GM23338 (cell line): ENCODE results near the gene JAM3. TPM values are rescaled to one million over a fixed set of nuclear protein-coding genes. Genes with fewer than 3 reads are reported as not detected.
"Not testable (repeated sequence)": the region's sequence is repeated elsewhere in the genome, so short reads cannot be mapped to it uniquely, and the experiment has no call there.

Experiments used
- ATAC-seq: fragments of 200-7000 bp; cut with Tn5 transposase; 3 replicates; pipeline ENCODE4 v1.9.1; 2020
- DNase-seq: peaks from one replicate; pipeline ENCODE4 v3.0.0-alpha.2; 2015; ENCODE audit warnings: low spot score
- H2AFZ ChIP-seq: fragments of 200-600 bp; sonication (generic); 2 replicates; pipeline ENCODE4 v1.8.0; 2016; ENCODE audit warnings: antibody characterized with exemption, mild to moderate bottlenecking, moderate library complexity
- H3F3A ChIP-seq: fragments of 200-600 bp; sonication (generic); replicated peaks from 2 replicates; pipeline ENCODE4 v1.8.0; 2017; ENCODE audit warnings: antibody characterized with exemption, mixed run types, low read depth
- H3K27ac ChIP-seq: fragments of 200-600 bp; sonication (generic); 2 replicates; pipeline ENCODE4 v1.6.1; 2016; ENCODE audit warnings: low read depth
- H3K27me3 ChIP-seq: fragments of 200-600 bp; sonication (generic); 2 replicates; pipeline ENCODE4 v1.8.0; 2016; ENCODE audit warnings: mild to moderate bottlenecking, mixed run types, moderate library complexity; ENCODE audit not compliant: insufficient read depth
- H3K36me3 ChIP-seq: fragments of 200-600 bp; sonication (generic); 2 replicates; pipeline ENCODE4 v1.8.0; 2016; ENCODE audit warnings: mild to moderate bottlenecking; ENCODE audit not compliant: insufficient read depth
- H3K4me1 ChIP-seq: fragments of 200-600 bp; sonication (generic); 2 replicates; pipeline ENCODE4 v1.8.0; 2016; ENCODE audit warnings: mild to moderate bottlenecking, moderate library complexity; ENCODE audit not compliant: insufficient read depth
- H3K4me2 ChIP-seq: fragments of 200-600 bp; sonication (generic); 2 replicates; pipeline ENCODE4 v1.7.1; 2017; ENCODE audit warnings: mixed run types
- H3K4me3 ChIP-seq: fragments of 200-600 bp; sonication (generic); 2 replicates; pipeline ENCODE4 v1.6.1; 2016; ENCODE audit warnings: mixed run types
- H3K79me2 ChIP-seq: fragments of 200-600 bp; sonication (generic); replicated peaks from 2 replicates; pipeline ENCODE4 v1.8.0; 2017; ENCODE audit warnings: mild to moderate bottlenecking; ENCODE audit not compliant: insufficient read depth
- H3K9me2 ChIP-seq: fragments of 200-600 bp; sonication (generic); 2 replicates; pipeline ENCODE4 v1.8.0; 2017; ENCODE audit not compliant: insufficient read depth
- H4K20me1 ChIP-seq: fragments of 200-600 bp; sonication (generic); replicated peaks from 2 replicates; pipeline ENCODE4 v1.8.0; 2017; ENCODE audit warnings: mild to moderate bottlenecking; ENCODE audit not compliant: insufficient read depth
- H3K27ac Mint-ChIP-seq: 2 replicates; pipeline ENCODE4 v1.8.0; 2020; ENCODE audit warnings: inconsistent platforms, mild to moderate bottlenecking, moderate library complexity, mixed read lengths
- H3K27me3 Mint-ChIP-seq: 3 replicates; pipeline ENCODE4 v1.8.0; 2022; ENCODE audit warnings: low read depth, mild to moderate bottlenecking, moderate library complexity, mixed read lengths, inconsistent platforms; ENCODE audit not compliant: insufficient read depth, poor library complexity
- H3K36me3 Mint-ChIP-seq: 3 replicates; pipeline ENCODE4 v1.8.0; 2021; ENCODE audit warnings: low read depth, mild to moderate bottlenecking, inconsistent platforms, moderate library complexity, mixed read lengths
- H3K4me1 Mint-ChIP-seq: 3 replicates; pipeline ENCODE4 v1.8.0; 2020; ENCODE audit warnings: mild to moderate bottlenecking, inconsistent platforms, mixed read lengths
- H3K4me3 Mint-ChIP-seq: 3 replicates; pipeline ENCODE4 v1.8.0; 2021; ENCODE audit warnings: moderate library complexity, mild to moderate bottlenecking, inconsistent platforms, mixed read lengths
- H3K9me3 Mint-ChIP-seq: 3 replicates; pipeline ENCODE4 v1.8.0; 2020; ENCODE audit warnings: moderate library complexity, mild to moderate bottlenecking, inconsistent platforms, mixed read lengths
- CREB1 ChIP-seq: fragments of 250-450 bp; sonication (Bioruptor Pico); IDR thresholded peaks from 2 replicates; pipeline ENCODE4 v1.5.0; 2020; ENCODE audit warnings: low read depth, mild to moderate bottlenecking, moderate library complexity
- CTCF ChIP-seq, 2 experiments: fragments of 200-600 bp in 1 of 2; sonication (generic) in 1 of 2; conservative IDR thresholded peaks; 2 replicates each; pipeline versions ENCODE4 v1.5.1 to v1.6.1; 2016 to 2017; ENCODE audit warnings: antibody characterized with exemption in 2 of 2, low read depth in 2 of 2, mild to moderate bottlenecking in 2 of 2, moderate library complexity in 1 of 2
- ETS1 ChIP-seq: IDR thresholded peaks from 2 replicates; pipeline ENCODE4 v1.6.1; 2016; ENCODE audit warnings: antibody characterized with exemption
- EZH2 ChIP-seq: fragments of 200-600 bp; sonication (generic); IDR thresholded peaks from one replicate; pipeline ENCODE4 v1.8.0; 2017; ENCODE audit warnings: antibody characterized with exemption, mild to moderate bottlenecking, low read depth; ENCODE audit not compliant: unreplicated experiment
- EZH2phosphoT487 ChIP-seq: fragments of 200-600 bp; sonication (generic); IDR thresholded peaks from one replicate; pipeline ENCODE4 v1.8.1; 2018; ENCODE audit warnings: antibody characterized with exemption; ENCODE audit not compliant: unreplicated experiment
- JUNB ChIP-seq: IDR thresholded peaks from one replicate; pipeline ENCODE4 v1.6.1; 2016; ENCODE audit warnings: antibody characterized with exemption; ENCODE audit not compliant: unreplicated experiment
- NANOG ChIP-seq: IDR thresholded peaks from 2 replicates; pipeline ENCODE4 v1.6.1; 2016; ENCODE audit warnings: antibody characterized with exemption, borderline replicate concordance
- POLR2AphosphoS5 ChIP-seq: IDR thresholded peaks from 2 replicates; pipeline ENCODE4 v1.6.1; 2016; ENCODE audit warnings: antibody characterized with exemption, low read depth
- STAT1 ChIP-seq: IDR thresholded peaks from one replicate; pipeline ENCODE4 v1.6.1; 2016; ENCODE audit warnings: antibody characterized with exemption; ENCODE audit not compliant: unreplicated experiment
- ZNF114 ChIP-seq: fragments of 250-450 bp; sonication (Bioruptor Pico); IDR thresholded peaks from 2 replicates; pipeline ENCODE4 v1.5.0; 2020; ENCODE audit warnings: mild to moderate bottlenecking, moderate library complexity
- ZNF331 ChIP-seq: fragments of 250-450 bp; sonication (Bioruptor Pico); IDR thresholded peaks from 2 replicates; pipeline ENCODE4 v1.5.0; 2020; ENCODE audit warnings: low read depth, mild to moderate bottlenecking, moderate library complexity
- ZNF462 ChIP-seq: fragments of 250-450 bp; sonication (Bioruptor Pico); IDR thresholded peaks from 2 replicates; pipeline ENCODE4 v1.5.0; 2020; ENCODE audit warnings: mild to moderate bottlenecking, moderate library complexity
- polyA plus RNA-seq: library from polyadenylated mRNA; unstranded; fragments of >200 nt; fragmentation: Nextera tagmentation; extraction: Ambion mirVana; gene quantifications from 2 replicates; pipeline ENCODE4 v1.2.1, GENCODE V29; 2016
- total RNA-seq: library from RNA; depleted of rRNA; stranded (reverse); fragments of >200 nt; shearing (Covaris generic); gene quantifications from 2 replicates; pipeline ENCODE4 v1.2.3, GENCODE V29; 2014

Gene JAM3
- total and polyA plus RNA-seq, 2 experiments from 2014 or later = 14.1 to 41.5 TPM

GRCh38 chr11:134079317-134079716, 10.4 kb downstream of the JAM3 start (continued):
- TF ChIP-seq EZH2phosphoT487 = no peak
- no peak for TF ChIP-seq CREB1 (CRISPR knock-in tag)
- TF ChIP-seq STAT1 = no peak
- TF ChIP-seq ZNF114 (CRISPR knock-in tag) = no peak

- H3K4me3 Mint-ChIP-seq, H3K4me2 ChIP-seq, H3K27me3 Mint-ChIP-seq, H4K20me1 ChIP-seq, H3K36me3 ChIP-seq, H3K9me2 ChIP-seq, H3K27ac Mint-ChIP-seq, H3F3A ChIP-seq, ATAC-seq, DNase-seq, H3K4me3 ChIP-seq, H3K27me3 ChIP-seq, H3K27ac ChIP-seq, H3K4me1 ChIP-seq, H2AFZ ChIP-seq: not testable (repeated sequence)
- peaks cover 13% of the 10 kb centered on the region for H3K4me1 Mint-ChIP-seq
- H3K36me3 Mint-ChIP-seq = peaks cover 33% of the 10 kb centered on the region
- peaks cover 77% of the 10 kb centered on the region for H3K79me2 ChIP-seq
- H3K9me3 Mint-ChIP-seq = peaks cover 25% of the 10 kb centered on the region
These were observed 12.4 kb downstream of the JAM3 start for GRCh38 chr11:134081258-134081657.

- H3K4me1 ChIP-seq = peaks cover 3% of the 10 kb centered on the region; the same call in 1 of the 2 replicates
- no peaks in the 10 kb centered on the region for H3K27me3 Mint-ChIP-seq
- no peaks in the 10 kb centered on the region for H3K27me3 ChIP-seq
- no peak overlapping the region for H3K4me3 Mint-ChIP-seq
- H3K4me1 Mint-ChIP-seq = peaks cover 13% of the 10 kb centered on the region
- 0 out of 2 replicates have a peak, but pooled peaks cover 3% of the 10 kb centered on the region for H3K36me3 ChIP-seq
- no peak for ATAC-seq
- 0 out of 2 replicates have a peak, but pooled peaks cover 7% of the 10 kb centered on the region for H4K20me1 ChIP-seq
- no peaks in the 10 kb centered on the region for H3K9me2 ChIP-seq
- no peak overlapping the region; the same call in 1 of the 2 replicates for H3K27ac Mint-ChIP-seq
- DNase-seq = no peak
- peaks cover 33% of the 10 kb centered on the region for H3K36me3 Mint-ChIP-seq
- H3K4me2 ChIP-seq = no peak overlapping the region
- H3K27ac ChIP-seq = no peak overlapping the region
- peaks cover 72% of the 10 kb centered on the region for H3K79me2 ChIP-seq
- H3K9me3 Mint-ChIP-seq = peaks cover 25% of the 10 kb centered on the region
- no peaks in the 10 kb centered on the region for H3F3A ChIP-seq
- no peak overlapping the region for H2AFZ ChIP-seq
- H3K4me3 ChIP-seq = no peak overlapping the region
- TF ChIP-seq JUNB (no peak), ZNF462 (CRISPR knock-in tag) (no peak), NANOG (no peak), POLR2AphosphoS5 (no peak), EZH2 (no peak), ZNF114 (CRISPR knock-in tag) (no peak), CTCF (conservative IDR thresholded peaks at IDR 0.05; ENCODE audit: low read depth in 2 of 2) (no peak), ZNF331 (no peak), EZH2phosphoT487 (no peak), STAT1 (no peak), ETS1 (no peak), CREB1 (CRISPR knock-in tag) (no peak)
These were observed 14.1 kb downstream of the JAM3 start for GRCh38 chr11:134082990-134083389.
